HG03442 (cell line): ENCODE data around the gene DEPDC4.

ENCODE experiments used
- ATAC-seq: cut with Tn5 transposase; IDR thresholded peaks from one replicate; pipeline ENCODE4 v1.9.1; 2021; ENCODE audit warnings: mild to moderate bottlenecking, moderate library complexity; ENCODE audit not compliant: unreplicated experiment

DEPDC4 gene

GRCh38 chr12:100215209-100215608 is 51.7 kb downstream of the DEPDC4 start:
- ATAC-seq: no peak

- ATAC-seq: no peak
These were observed 52.4 kb downstream of the DEPDC4 start for GRCh38 chr12:100214518-100214917.

- ATAC-seq: no peak
These were observed 53.6 kb downstream of the DEPDC4 start for GRCh38 chr12:100213016-100213891.

GRCh38 chr12:100211698-100212097 is 55.2 kb downstream of the DEPDC4 start:
- no peak for ATAC-seq

GRCh38 chr12:100208834-100209233 is 58.0 kb downstream of the DEPDC4 start:
- ATAC-seq: no peak

GRCh38 chr12:100207311-100207710 is 59.6 kb downstream of the DEPDC4 start:
- no peak for ATAC-seq

GRCh38 chr12:100201604-100202423 is 65.1 kb downstream of the DEPDC4 start:
- no peak for ATAC-seq

GRCh38 chr12:100200463-100201181 is 66.3 kb downstream of the DEPDC4 start, which contains the start of gene ACTR6:
Gene ACTR6, plus strand, starts transcription at chr12:100200815. Its CDS starts 37 bp downstream, at chr12:100200852.
- peak; percentile 92 for ATAC-seq

- peak; percentile 67 for ATAC-seq
These were observed 67.3 kb downstream of the DEPDC4 start for GRCh38 chr12:100199347-100200149.

- ATAC-seq: peak; percentile 1
These were observed 67.9 kb downstream of the DEPDC4 start for GRCh38 chr12:100199023-100199346.

GRCh38 chr12:100197486-100197885 is 69.4 kb downstream of the DEPDC4 start:
- ATAC-seq: no peak

GRCh38 chr12:100193085-100193484 is 73.8 kb downstream of the DEPDC4 start:
- no peak for ATAC-seq
